Activated CD4-positive, alpha-beta memory T cell treated with anti-CD3 and anti-CD28 coated beads, Interleukin-2, amount 10 ng/mL, durations not matched to agents 7 days and 5 days (primary cell): Measurements from ENCODE around the gene CACNA1C. TPM values are rescaled to one million over a fixed set of nuclear protein-coding genes. Genes with fewer than 3 reads are reported as not detected.

Source experiments
- CTCF ChIA-PET: fragments of 350-600 bp; sonication (Branson Sonifier 250); formaldehyde crosslinking; loops from one replicate; lab custom pipeline; 2021; ENCODE audit warnings: antibody characterized with exemption, inconsistent platforms; lab: Charles Lee
- POLR2A ChIA-PET: fragments of 350-600 bp; sonication (Branson Sonifier 250); formaldehyde crosslinking; loops from one replicate; lab custom pipeline; 2021; ENCODE audit warnings: antibody characterized with exemption; lab: Charles Lee
- DNase-seq: peaks from one replicate; pipeline ENCODE4 v3.0.0-alpha.2; 2020
- H3K27ac Mint-ChIP-seq: one replicate; pipeline ENCODE4 v1.8.0; 2021; ENCODE audit warnings: mild to moderate bottlenecking, mixed read lengths
- H3K27me3 Mint-ChIP-seq: one replicate; pipeline ENCODE4 v1.8.0; 2021; ENCODE audit warnings: mixed read lengths
- H3K36me3 Mint-ChIP-seq: one replicate; pipeline ENCODE4 v1.8.0; 2021; ENCODE audit warnings: low read depth, mixed read lengths
- H3K4me1 Mint-ChIP-seq: one replicate; pipeline ENCODE4 v1.8.0; 2021; ENCODE audit warnings: mixed read lengths
- H3K4me3 Mint-ChIP-seq: one replicate; pipeline ENCODE4 v1.8.0; 2021; ENCODE audit warnings: mild to moderate bottlenecking, mixed read lengths
- H3K9me3 Mint-ChIP-seq: one replicate; pipeline ENCODE4 v1.8.0; 2021; ENCODE audit warnings: mixed read lengths
- total RNA-seq, 2 experiments: library from RNA; stranded (reverse); gene quantifications; one replicate each; pipeline ENCODE4 v1.2.3, GENCODE V29; 2021

Gene CACNA1C
- total RNA-seq, 2 experiments from 2014 or later = 0.30 TPM

- Mint-ChIP-seq H3K27me3 (peaks cover 16% of the 10 kb centered on the region), H3K36me3 (no peaks in the 10 kb centered on the region), H3K4me1 (no peaks in the 10 kb centered on the region), H3K27ac (no peak overlapping the region), H3K4me3 (no peak overlapping the region), H3K9me3 (no peaks in the 10 kb centered on the region)
- ChIA-PET POLR2A (no interaction called here), CTCF (no interaction called here)
- DNase-seq = no peak
Measured at GRCh38 chr12:2567711-2568110, 514.9 kb downstream of the CACNA1C start.

DNA sequence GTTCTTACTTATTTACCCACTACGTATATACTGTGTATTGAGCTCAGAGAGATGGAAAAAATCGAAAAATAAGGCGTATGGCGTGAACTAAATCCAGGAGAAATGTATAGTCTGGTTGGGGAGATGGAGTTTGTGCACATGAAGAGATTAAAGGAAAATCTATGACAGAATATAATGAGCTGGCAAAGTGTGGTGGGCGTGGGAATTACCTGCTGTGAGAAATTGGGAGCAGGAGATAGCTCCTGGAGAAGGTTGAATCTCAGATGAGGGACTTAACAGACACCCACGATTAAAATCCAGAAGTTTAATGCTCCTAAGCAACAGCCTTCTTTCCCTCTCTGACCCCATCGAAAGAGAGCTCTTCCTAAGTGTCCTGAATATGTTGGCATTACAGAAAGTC, 517.8 kb downstream of the CACNA1C start:
- no peak for DNase-seq
- H3K4me1 Mint-ChIP-seq = no peaks in the 10 kb centered on the region
- ChIA-PET CTCF (interaction anchor here (1.8 kb wide), 1 partner anchor 12 kb away, joined by 4 read pairs; no protein-coding TSS in a partner anchor), POLR2A (no interaction called here)
- H3K36me3 Mint-ChIP-seq = no peaks in the 10 kb centered on the region
- no peaks in the 10 kb centered on the region for H3K9me3 Mint-ChIP-seq
- H3K27ac Mint-ChIP-seq = no peak overlapping the region
- no peak overlapping the region for H3K4me3 Mint-ChIP-seq
- H3K27me3 Mint-ChIP-seq = peaks cover 30% of the 10 kb centered on the region

GRCh38 chr12:2574355-2574935, 521.7 kb downstream of the CACNA1C start:
- H3K4me1 Mint-ChIP-seq = no peaks in the 10 kb centered on the region
- DNase-seq = no peak
- no peaks in the 10 kb centered on the region for H3K36me3 Mint-ChIP-seq
- H3K4me3 Mint-ChIP-seq = no peak overlapping the region
- peaks cover 27% of the 10 kb centered on the region for H3K27me3 Mint-ChIP-seq
- no peaks in the 10 kb centered on the region for H3K9me3 Mint-ChIP-seq
- no peak overlapping the region for H3K27ac Mint-ChIP-seq
- POLR2A ChIA-PET = no interaction called here
- CTCF ChIA-PET = no interaction called here

DNA sequence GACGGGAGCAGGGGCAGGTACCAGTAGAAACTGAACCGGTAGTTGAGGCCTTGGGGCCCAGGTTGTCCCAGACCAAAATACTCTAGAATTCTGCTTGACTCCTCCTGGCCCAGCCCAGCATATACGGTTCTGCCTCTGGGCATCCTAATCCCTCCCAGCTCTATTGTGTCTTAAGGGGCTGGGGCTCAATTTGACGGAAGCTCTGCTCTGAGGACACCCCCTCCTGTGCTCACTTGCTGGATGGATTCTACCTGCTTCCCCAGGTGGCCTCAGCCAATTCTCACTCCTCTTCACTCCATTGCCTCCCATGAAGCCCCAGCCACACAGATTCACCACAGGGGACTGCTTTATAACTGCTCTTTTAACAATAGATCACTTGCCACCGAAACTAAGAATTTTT, 522.5 kb downstream of the CACNA1C start:
- peaks cover 23% of the 10 kb centered on the region for H3K27me3 Mint-ChIP-seq
- no peaks in the 10 kb centered on the region for H3K4me1 Mint-ChIP-seq
- no peaks in the 10 kb centered on the region for H3K9me3 Mint-ChIP-seq
- DNase-seq = no peak
- no peaks in the 10 kb centered on the region for H3K36me3 Mint-ChIP-seq
- ChIA-PET CTCF (no interaction called here), POLR2A (no interaction called here)
- no peak overlapping the region for H3K27ac Mint-ChIP-seq
- H3K4me3 Mint-ChIP-seq = no peak overlapping the region

GRCh38 chr12:2578211-2578610, 525.4 kb downstream of the CACNA1C start:
- Mint-ChIP-seq H3K9me3 (no peaks in the 10 kb centered on the region), H3K27me3 (peaks cover 21% of the 10 kb centered on the region), H3K4me3 (no peak overlapping the region), H3K4me1 (no peaks in the 10 kb centered on the region), H3K27ac (no peak overlapping the region), H3K36me3 (no peaks in the 10 kb centered on the region)
- ChIA-PET CTCF (no interaction called here), POLR2A (no interaction called here)
- DNase-seq = no peak

DNA sequence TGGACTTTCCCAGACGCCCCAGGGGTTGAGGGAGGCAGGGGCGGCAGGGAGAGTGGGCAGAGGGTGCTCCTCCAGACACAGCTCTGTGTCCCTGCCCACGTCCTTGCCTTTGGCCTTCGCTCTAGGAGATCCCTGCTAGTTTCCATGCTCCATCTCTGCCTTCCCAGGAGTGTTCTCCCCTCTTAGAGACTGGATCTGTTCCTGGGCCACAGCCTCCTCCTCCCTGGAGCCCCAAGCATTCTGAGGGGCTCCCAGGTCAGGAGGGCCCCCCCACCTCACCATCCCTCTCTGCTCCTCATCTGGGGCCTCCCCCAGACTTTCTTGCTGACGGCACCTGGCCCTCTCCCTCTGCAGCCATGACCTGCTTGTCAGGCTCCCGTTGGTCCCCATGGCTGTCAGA, 526.0 kb downstream of the CACNA1C start:
- ChIA-PET POLR2A (no interaction called here), CTCF (no interaction called here)
- Mint-ChIP-seq H3K9me3 (no peaks in the 10 kb centered on the region), H3K27ac (no peak overlapping the region), H3K27me3 (peaks cover 23% of the 10 kb centered on the region), H3K4me3 (no peak overlapping the region), H3K4me1 (no peaks in the 10 kb centered on the region), H3K36me3 (no peaks in the 10 kb centered on the region)
- no peak for DNase-seq

DNA sequence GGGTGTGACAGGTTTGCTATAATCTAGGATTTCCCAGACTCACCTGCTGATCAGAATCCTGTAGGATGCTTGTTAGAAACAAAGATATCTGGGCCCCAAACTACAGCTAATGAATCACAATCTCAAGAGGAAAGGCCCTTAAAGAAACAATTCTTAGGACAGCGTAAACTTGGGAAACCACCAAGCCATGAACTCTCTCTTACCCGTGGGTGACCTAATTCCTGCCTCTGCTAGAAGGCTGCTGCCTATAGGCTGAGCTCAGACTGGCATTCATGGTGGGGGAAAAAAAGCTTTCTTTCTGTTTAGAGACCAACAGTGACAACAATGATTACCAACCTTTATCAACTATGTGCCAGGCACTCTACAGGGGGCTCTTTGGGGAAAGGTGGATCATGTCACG, 528.0 kb downstream of the CACNA1C start:
- Mint-ChIP-seq H3K27ac (no peak overlapping the region), H3K4me3 (no peak overlapping the region), H3K4me1 (no peaks in the 10 kb centered on the region), H3K36me3 (no peaks in the 10 kb centered on the region), H3K9me3 (no peaks in the 10 kb centered on the region), H3K27me3 (peaks cover 24% of the 10 kb centered on the region)
- ChIA-PET CTCF (interaction anchor here (1.8 kb wide), 1 partner anchor 290 kb away, joined by 4 read pairs; no protein-coding TSS in a partner anchor), POLR2A (no interaction called here)
- DNase-seq = no peak

GRCh38 chr12:2581293-2582045, 528.7 kb downstream of the CACNA1C start:
- peaks cover 28% of the 10 kb centered on the region for H3K27me3 Mint-ChIP-seq
- no peak overlapping the region for H3K4me3 Mint-ChIP-seq
- no peaks in the 10 kb centered on the region for H3K4me1 Mint-ChIP-seq
- ChIA-PET POLR2A (no interaction called here), CTCF (interaction anchor here (1.8 kb wide), 1 partner anchor 290 kb away, joined by 4 read pairs; no protein-coding TSS in a partner anchor)
- H3K9me3 Mint-ChIP-seq = no peaks in the 10 kb centered on the region
- DNase-seq = no peak
- no peaks in the 10 kb centered on the region for H3K36me3 Mint-ChIP-seq
- H3K27ac Mint-ChIP-seq = no peak overlapping the region

DNA sequence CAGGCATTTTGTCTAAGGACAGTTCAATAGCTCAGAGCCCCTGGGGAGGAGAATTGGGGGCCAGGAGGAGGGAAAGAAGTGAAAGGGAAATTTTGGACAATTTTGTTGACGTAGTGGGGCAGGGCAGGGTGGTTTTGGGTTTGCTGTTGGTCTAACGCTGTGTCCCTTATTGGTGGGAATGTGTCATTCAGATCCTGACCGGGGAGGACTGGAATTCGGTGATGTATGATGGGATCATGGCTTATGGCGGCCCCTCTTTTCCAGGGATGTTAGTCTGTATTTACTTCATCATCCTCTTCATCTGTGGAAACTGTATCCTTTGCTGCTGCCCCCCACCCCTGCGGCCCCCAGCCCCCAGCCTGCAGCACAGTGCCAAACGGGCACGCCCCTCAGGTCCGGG, 529.8 kb downstream of the CACNA1C start:
- peaks cover 34% of the 10 kb centered on the region for H3K27me3 Mint-ChIP-seq
- no peaks in the 10 kb centered on the region for H3K36me3 Mint-ChIP-seq
- no peaks in the 10 kb centered on the region for H3K4me1 Mint-ChIP-seq
- no peak for DNase-seq
- H3K27ac Mint-ChIP-seq = no peak overlapping the region
- ChIA-PET CTCF (interaction anchor here (0.9 to 1.5 kb wide), 6 partner anchors 12 to 792 kb away, joined by 3 to 5 read pairs (median 4); no protein-coding TSS in a partner anchor), POLR2A (no interaction called here)
- no peaks in the 10 kb centered on the region for H3K9me3 Mint-ChIP-seq
- H3K4me3 Mint-ChIP-seq = no peak overlapping the region

GRCh38 chr12:2583091-2583497, 530.3 kb downstream of the CACNA1C start:
- no peak overlapping the region for H3K27ac Mint-ChIP-seq
- no peaks in the 10 kb centered on the region for H3K36me3 Mint-ChIP-seq
- H3K4me3 Mint-ChIP-seq = no peak overlapping the region
- H3K4me1 Mint-ChIP-seq = no peaks in the 10 kb centered on the region
- peak; percentile 65 for DNase-seq
- H3K9me3 Mint-ChIP-seq = no peaks in the 10 kb centered on the region
- POLR2A ChIA-PET = no interaction called here
- peaks cover 36% of the 10 kb centered on the region for H3K27me3 Mint-ChIP-seq
- CTCF ChIA-PET = interaction anchor here (0.6 to 1.5 kb wide), 11 partner anchors 12 to 792 kb away, joined by 3 to 5 read pairs (median 3); no protein-coding TSS in a partner anchor

- H3K36me3 Mint-ChIP-seq = no peaks in the 10 kb centered on the region
- no peaks in the 10 kb centered on the region for H3K4me1 Mint-ChIP-seq
- H3K9me3 Mint-ChIP-seq = no peaks in the 10 kb centered on the region
- ChIA-PET POLR2A (no interaction called here), CTCF (interaction anchor here (0.6 to 1.5 kb wide), 10 partner anchors 13 to 793 kb away, joined by 3 to 5 read pairs (median 3); no protein-coding TSS in a partner anchor)
- H3K27me3 Mint-ChIP-seq = peaks cover 36% of the 10 kb centered on the region
- DNase-seq = no peak
- H3K4me3 Mint-ChIP-seq = no peak overlapping the region
- H3K27ac Mint-ChIP-seq = no peak overlapping the region
Measured at GRCh38 chr12:2583642-2584401, 531.0 kb downstream of the CACNA1C start.

- H3K27ac Mint-ChIP-seq = no peak overlapping the region
- no peak overlapping the region for H3K4me3 Mint-ChIP-seq
- no peaks in the 10 kb centered on the region for H3K36me3 Mint-ChIP-seq
- ChIA-PET POLR2A (no interaction called here), CTCF (no interaction called here)
- H3K27me3 Mint-ChIP-seq = peaks cover 44% of the 10 kb centered on the region
- H3K4me1 Mint-ChIP-seq = no peaks in the 10 kb centered on the region
- DNase-seq = no peak
- no peaks in the 10 kb centered on the region for H3K9me3 Mint-ChIP-seq
Measured at GRCh38 chr12:2586156-2587038, 533.6 kb downstream of the CACNA1C start.
